Measurements from ENCODE around the gene GOLPH3.

DNA sequence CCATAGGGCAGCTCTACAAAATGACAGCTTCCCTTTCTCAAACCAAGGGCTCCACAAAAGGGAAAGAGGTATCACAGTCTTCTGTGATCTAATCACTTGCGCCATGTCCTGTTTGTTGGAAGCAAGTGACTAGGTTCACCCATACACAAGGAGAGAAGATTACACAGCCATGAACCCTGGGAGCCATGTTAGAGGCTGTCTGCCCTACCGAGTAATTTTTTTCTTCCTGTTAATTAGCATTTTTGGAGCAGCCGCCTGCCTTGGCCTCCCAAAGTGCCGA lies 33.2 kb upstream of the GOLPH3 start:
- TF ChIP-seq, protein P1, sequence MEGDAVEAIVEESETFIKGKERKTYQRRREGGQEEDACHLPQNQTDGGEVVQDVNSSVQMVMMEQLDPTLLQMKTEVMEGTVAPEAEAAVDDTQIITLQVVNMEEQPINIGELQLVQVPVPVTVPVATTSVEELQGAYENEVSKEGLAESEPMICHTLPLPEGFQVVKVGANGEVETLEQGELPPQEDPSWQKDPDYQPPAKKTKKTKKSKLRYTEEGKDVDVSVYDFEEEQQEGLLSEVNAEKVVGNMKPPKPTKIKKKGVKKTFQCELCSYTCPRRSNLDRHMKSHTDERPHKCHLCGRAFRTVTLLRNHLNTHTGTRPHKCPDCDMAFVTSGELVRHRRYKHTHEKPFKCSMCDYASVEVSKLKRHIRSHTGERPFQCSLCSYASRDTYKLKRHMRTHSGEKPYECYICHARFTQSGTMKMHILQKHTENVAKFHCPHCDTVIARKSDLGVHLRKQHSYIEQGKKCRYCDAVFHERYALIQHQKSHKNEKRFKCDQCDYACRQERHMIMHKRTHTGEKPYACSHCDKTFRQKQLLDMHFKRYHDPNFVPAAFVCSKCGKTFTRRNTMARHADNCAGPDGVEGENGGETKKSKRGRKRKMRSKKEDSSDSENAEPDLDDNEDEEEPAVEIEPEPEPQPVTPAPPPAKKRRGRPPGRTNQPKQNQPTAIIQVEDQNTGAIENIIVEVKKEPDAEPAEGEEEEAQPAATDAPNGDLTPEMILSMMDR (IDR thresholded peaks at IDR 0.05) = no peak
- TF ChIP-seq EZH2 (IDR thresholded peaks at IDR 0.05) (no peak), EZH2phosphoT487 (IDR thresholded peaks at IDR 0.05) (no peak)
